HCT116 (cell line): Measurements from ENCODE around the gene HERPUD1. TPM values are rescaled to one million over a fixed set of nuclear protein-coding genes. Genes with fewer than 3 reads are reported as not detected.

Experiments
- ATAC-seq: fragments of 200-7000 bp; cut with Tn5 transposase; 2 replicates; pipeline ENCODE4 v1.9.1; 2020; ENCODE audit warnings: mild to moderate bottlenecking, moderate library complexity
- BruUV-seq: library from RNA; stranded (reverse); fragments of 400-500 nt; replicated peaks from 2 replicates; lab custom pipeline; 2021; lab: Mats Ljungman, UMichigan
- CTCF ChIA-PET: fragments of 300-600 bp; sonication (Branson Sonifier 250); formaldehyde crosslinking; loops from one replicate; lab custom pipeline; 2021; ENCODE audit warnings: antibody characterized with exemption; lab: Charles Lee
- POLR2A ChIA-PET: fragments of 300-600, 350-600 bp; sonication (Branson Sonifier 250); formaldehyde crosslinking; loops from one replicate; lab custom pipeline; 2021; ENCODE audit warnings: antibody characterized with exemption; lab: Charles Lee
- RAD21 ChIA-PET, 2 experiments: fragments of 300-600 bp; sonication (Branson Sonifier 250); formaldehyde crosslinking; loops; one replicate each; lab custom pipeline; 2023; ENCODE audit warnings: low total read pairs in 2 of 2; ENCODE audit not compliant: uncharacterized antibody in 2 of 2, unreplicated experiment in 2 of 2, low non-redundant PET in 1 of 2; lab: Charles Lee
- DNase-seq: peaks from one replicate; pipeline ENCODE4 v3.0.0-alpha.2; 2010; ENCODE audit warnings: low read depth, low spot score
- H2AFZ ChIP-seq: fragments of 200-600 bp; shearing (Covaris generic), sonication (generic); 2 replicates; pipeline ENCODE4 v1.6.1; 2017; ENCODE audit warnings: low read depth, mixed run types, mixed read lengths, antibody characterized with exemption, low read length; ENCODE audit not compliant: poor library complexity, severe bottlenecking
- H3K27ac ChIP-seq: 2 replicates; pipeline ENCODE4 v1.5.1; 2012; ENCODE audit warnings: low read depth, low read length
- H3K27me3 ChIP-seq: fragments of 200-600 bp; sonication (generic); 2 replicates; pipeline ENCODE4 v1.6.1; 2016; ENCODE audit warnings: mixed run types, low read length, mixed read lengths; ENCODE audit not compliant: insufficient read depth
- H3K36me3 ChIP-seq, 2 experiments: fragments of 200-500 bp in 1 of 2; fragments of 200-600 bp in 1 of 2; sonication (Bioruptor generic) in 1 of 2; sonication (generic) in 1 of 2; 2 replicates each; pipeline versions ENCODE4 v1.5.1 to v1.6.1; 2014 to 2016; ENCODE audit warnings: low read length in 2 of 2, inconsistent platforms in 1 of 2, mixed read lengths in 1 of 2, mixed run types in 1 of 2; ENCODE audit not compliant: insufficient read depth in 2 of 2, control insufficient read depth in 1 of 2
- H3K4me1 ChIP-seq, 2 experiments: fragments of 200-600 bp in 1 of 2; sonication (generic) in 1 of 2; 2 replicates each; pipeline versions ENCODE4 v1.5.1 to v1.6.1; 2012 to 2017; ENCODE audit warnings: low read length in 2 of 2, inconsistent platforms in 1 of 2, mild to moderate bottlenecking in 1 of 2, mixed read lengths in 1 of 2, mixed run types in 1 of 2, moderate library complexity in 1 of 2; ENCODE audit not compliant: insufficient read depth in 2 of 2, control insufficient read depth in 1 of 2
- H3K4me2 ChIP-seq: fragments of 200-600 bp; sonication (generic); 2 replicates; pipeline ENCODE4 v1.6.1; 2017; ENCODE audit warnings: mixed run types, low read length, mixed read lengths
- H3K4me3 ChIP-seq, 2 experiments: fragments of 200-600 bp in 1 of 2; sonication (generic) in 1 of 2; replicated peaks in 1 of 2; 2 replicates each; pipeline ENCODE4 v1.5.1; 2011 to 2016; ENCODE audit warnings: low read length in 2 of 2, control low read depth in 1 of 2, low read depth in 1 of 2, mild to moderate bottlenecking in 1 of 2, mixed read lengths in 1 of 2, mixed run types in 1 of 2
- H3K79me2 ChIP-seq: fragments of 200-600 bp; sonication (generic); 2 replicates; pipeline ENCODE4 v1.6.1; 2017; ENCODE audit warnings: mild to moderate bottlenecking, mixed run types, low read length, moderate library complexity, mixed read lengths; ENCODE audit not compliant: insufficient read depth
- H3K9ac ChIP-seq: fragments of 200-600 bp; sonication (generic); 2 replicates; pipeline ENCODE4 v1.6.1; 2016; ENCODE audit warnings: low read length, mixed read lengths
- H3K9me2 ChIP-seq: fragments of 200-600 bp; sonication (generic), shearing (Covaris generic); 2 replicates; pipeline ENCODE4 v1.6.1; 2017; ENCODE audit warnings: mixed run types, mild to moderate bottlenecking, moderate library complexity; ENCODE audit not compliant: insufficient read depth
- H3K9me3 ChIP-seq, 2 experiments: fragments of 200-500 bp in 1 of 2; fragments of 200-600 bp in 1 of 2; sonication (Bioruptor generic) in 1 of 2; sonication (generic) in 1 of 2; 2 replicates each; pipeline ENCODE4 v1.6.1; 2014 to 2017; ENCODE audit warnings: low read length in 2 of 2, mixed read lengths in 2 of 2, inconsistent platforms in 1 of 2, low read depth in 1 of 2, mild to moderate bottlenecking in 1 of 2, mixed run types in 1 of 2, moderate library complexity in 1 of 2; ENCODE audit not compliant: control insufficient read depth in 1 of 2, insufficient read depth in 1 of 2
- H4K20me1 ChIP-seq: fragments of 200-600 bp; sonication (generic), shearing (Covaris generic); 2 replicates; pipeline ENCODE4 v1.6.1; 2017; ENCODE audit warnings: mixed run types, mild to moderate bottlenecking, moderate library complexity; ENCODE audit not compliant: insufficient read depth
- CEBPB ChIP-seq: IDR thresholded peaks from 2 replicates; pipeline ENCODE4 v1.6.1; 2012; ENCODE audit warnings: low read depth
- ZNF274 ChIP-seq: fragments of 200-500 bp; sonication (Bioruptor generic); IDR thresholded peaks from 2 replicates; pipeline ENCODE4 v1.6.1; 2014; ENCODE audit warnings: mild to moderate bottlenecking, low read depth, low read length, inconsistent platforms
- intact Hi-C: fragments of 100-400 bp; cut with micrococcal nuclease; formaldehyde crosslinking; loops from 2 replicates; pipeline ENCODE4 v1.10.0; 2022
- total RNA-seq: library from RNA; stranded (reverse); gene quantifications from one replicate; pipeline ENCODE4 v1.2.1, GENCODE V29; 2021; ENCODE audit not compliant: unreplicated experiment
- TF ChIP-seq, protein P1 (sequence below): IDR thresholded peaks from 2 replicates; pipeline ENCODE4 v1.6.1; 2011; ENCODE audit warnings: mild to moderate bottlenecking, low read length, moderate library complexity; ENCODE audit not compliant: insufficient replicate concordance; ENCODE audit errors: extremely low read depth
- TF ChIP-seq, protein P2 (sequence below), 3 experiments: fragments of 200-600 bp in 1 of 3; sonication (generic) in 1 of 3; IDR thresholded peaks in 2 of 3; conservative IDR thresholded peaks in 1 of 3; 2 replicates each; pipeline ENCODE4 v1.5.1; 2012 to 2017; ENCODE audit warnings: low read depth in 2 of 3, low read length in 2 of 3, antibody characterized with exemption in 1 of 3, borderline replicate concordance in 1 of 3, control low read depth in 1 of 3, mild to moderate bottlenecking in 1 of 3, mixed read lengths in 1 of 3, mixed run types in 1 of 3, moderate library complexity in 1 of 3; ENCODE audit not compliant: insufficient read depth in 1 of 3

The HERPUD1 gene
- total RNA-seq, 1 experiment from 2014 or later: 113 TPM

DNA sequence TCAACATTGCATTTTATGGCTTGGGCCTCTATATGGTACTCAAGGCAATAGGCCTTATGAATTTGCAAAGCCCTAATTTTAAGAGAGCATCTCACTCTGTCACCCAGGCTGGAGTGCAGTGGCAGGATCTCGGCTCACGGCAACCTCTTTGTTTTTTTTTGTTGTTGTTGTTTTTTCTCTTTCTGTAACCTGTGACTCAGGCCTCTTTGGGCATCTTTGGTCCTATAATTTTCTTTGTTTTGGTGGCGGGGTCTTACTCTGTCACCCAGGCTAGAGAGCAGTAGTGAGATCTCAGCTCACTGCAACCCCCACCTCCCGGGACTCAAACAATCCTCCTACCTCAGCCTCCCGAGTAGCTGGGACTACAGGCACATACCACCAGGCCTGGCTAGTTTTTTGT, 21.8 kb upstream of the HERPUD1 start:
- POLR2A ChIA-PET: interaction anchor here (2.8 kb wide), 1 partner anchor 21 kb away, joined by 11 read pairs; the partner anchor contains the start of gene HERPUD1
- H3K9me3 ChIP-seq: no peaks in the 10 kb centered on the region
- BruUV-seq: no TSS peak
- no peak for DNase-seq
- no peak overlapping the region for H3K4me3 ChIP-seq
- H3K4me2 ChIP-seq: no peak overlapping the region
- RAD21 ChIA-PET: no interaction called here
- CTCF ChIA-PET: no interaction called here
- H3K79me2 ChIP-seq: no peaks in the 10 kb centered on the region
- no peak overlapping the region for H3K27ac ChIP-seq
- H3K4me1 ChIP-seq: no peaks in the 10 kb centered on the region
- no peaks in the 10 kb centered on the region for H3K9me2 ChIP-seq
- intact Hi-C loops: no loop called here
- no peak overlapping the region for H3K9ac ChIP-seq
- H3K36me3 ChIP-seq: no peaks in the 10 kb centered on the region
- no peaks in the 10 kb centered on the region for H4K20me1 ChIP-seq
- TF ChIP-seq CEBPB (no peak), ZNF274 (no peak)
- TF ChIP-seq, protein P1, sequence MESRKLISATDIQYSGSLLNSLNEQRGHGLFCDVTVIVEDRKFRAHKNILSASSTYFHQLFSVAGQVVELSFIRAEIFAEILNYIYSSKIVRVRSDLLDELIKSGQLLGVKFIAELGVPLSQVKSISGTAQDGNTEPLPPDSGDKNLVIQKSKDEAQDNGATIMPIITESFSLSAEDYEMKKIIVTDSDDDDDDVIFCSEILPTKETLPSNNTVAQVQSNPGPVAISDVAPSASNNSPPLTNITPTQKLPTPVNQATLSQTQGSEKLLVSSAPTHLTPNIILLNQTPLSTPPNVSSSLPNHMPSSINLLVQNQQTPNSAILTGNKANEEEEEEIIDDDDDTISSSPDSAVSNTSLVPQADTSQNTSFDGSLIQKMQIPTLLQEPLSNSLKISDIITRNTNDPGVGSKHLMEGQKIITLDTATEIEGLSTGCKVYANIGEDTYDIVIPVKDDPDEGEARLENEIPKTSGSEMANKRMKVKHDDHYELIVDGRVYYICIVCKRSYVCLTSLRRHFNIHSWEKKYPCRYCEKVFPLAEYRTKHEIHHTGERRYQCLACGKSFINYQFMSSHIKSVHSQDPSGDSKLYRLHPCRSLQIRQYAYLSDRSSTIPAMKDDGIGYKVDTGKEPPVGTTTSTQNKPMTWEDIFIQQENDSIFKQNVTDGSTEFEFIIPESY: no peak
- TF ChIP-seq, protein P2, sequence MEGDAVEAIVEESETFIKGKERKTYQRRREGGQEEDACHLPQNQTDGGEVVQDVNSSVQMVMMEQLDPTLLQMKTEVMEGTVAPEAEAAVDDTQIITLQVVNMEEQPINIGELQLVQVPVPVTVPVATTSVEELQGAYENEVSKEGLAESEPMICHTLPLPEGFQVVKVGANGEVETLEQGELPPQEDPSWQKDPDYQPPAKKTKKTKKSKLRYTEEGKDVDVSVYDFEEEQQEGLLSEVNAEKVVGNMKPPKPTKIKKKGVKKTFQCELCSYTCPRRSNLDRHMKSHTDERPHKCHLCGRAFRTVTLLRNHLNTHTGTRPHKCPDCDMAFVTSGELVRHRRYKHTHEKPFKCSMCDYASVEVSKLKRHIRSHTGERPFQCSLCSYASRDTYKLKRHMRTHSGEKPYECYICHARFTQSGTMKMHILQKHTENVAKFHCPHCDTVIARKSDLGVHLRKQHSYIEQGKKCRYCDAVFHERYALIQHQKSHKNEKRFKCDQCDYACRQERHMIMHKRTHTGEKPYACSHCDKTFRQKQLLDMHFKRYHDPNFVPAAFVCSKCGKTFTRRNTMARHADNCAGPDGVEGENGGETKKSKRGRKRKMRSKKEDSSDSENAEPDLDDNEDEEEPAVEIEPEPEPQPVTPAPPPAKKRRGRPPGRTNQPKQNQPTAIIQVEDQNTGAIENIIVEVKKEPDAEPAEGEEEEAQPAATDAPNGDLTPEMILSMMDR (IDR thresholded peaks at IDR 0.05 in 2 of 3, conservative IDR thresholded peaks at IDR 0.05 in 1 of 3; ENCODE audit: borderline replicate concordance in 1 of 3, insufficient read depth in 1 of 3, low read depth in 2 of 3, low read length in 2 of 3): no peak
- H3K27me3 ChIP-seq: no peaks in the 10 kb centered on the region
- ATAC-seq: no peak
- H2AFZ ChIP-seq: no peak overlapping the region
